GM23248 (cell line): Measurements from ENCODE around the gene UBAC1. TPM values are rescaled to one million over a fixed set of nuclear protein-coding genes. Genes with fewer than 3 reads are reported as not detected.

Experiments
- DNase-seq: peaks from one replicate; pipeline ENCODE4 v3.0.0-alpha.2; 2015
- H2AFZ ChIP-seq: fragments of 200-600 bp; sonication (generic); 2 replicates; pipeline ENCODE4 v1.6.1; 2016; ENCODE audit warnings: antibody characterized with exemption
- H3F3A ChIP-seq: fragments of 200-600 bp; sonication (generic); 2 replicates; pipeline ENCODE4 v1.6.1; 2016; ENCODE audit warnings: mild to moderate bottlenecking, antibody characterized with exemption, mixed run types; ENCODE audit not compliant: insufficient read depth
- H3K27ac ChIP-seq: fragments of 200-600 bp; sonication (generic); 2 replicates; pipeline ENCODE4 v1.5.1; 2016; ENCODE audit warnings: mild to moderate bottlenecking
- H3K27me3 ChIP-seq: fragments of 200-600 bp; sonication (generic); replicated peaks from 2 replicates; pipeline ENCODE4 v1.6.1; 2016; ENCODE audit warnings: mild to moderate bottlenecking; ENCODE audit not compliant: insufficient read depth
- H3K36me3 ChIP-seq: fragments of 200-600 bp; sonication (generic); 2 replicates; pipeline ENCODE4 v1.6.1; 2016; ENCODE audit warnings: low read depth, mild to moderate bottlenecking
- H3K4me1 ChIP-seq: fragments of 200-600 bp; sonication (generic); 2 replicates; pipeline ENCODE4 v1.6.1; 2016; ENCODE audit warnings: mild to moderate bottlenecking; ENCODE audit not compliant: insufficient read depth
- H3K4me2 ChIP-seq: fragments of 200-600 bp; sonication (generic); one replicate; pipeline ENCODE4 v1.6.1; 2016; ENCODE audit warnings: mild to moderate bottlenecking; ENCODE audit not compliant: unreplicated experiment
- H3K4me3 ChIP-seq: fragments of 200-600 bp; sonication (generic); 2 replicates; pipeline ENCODE4 v1.5.1; 2016; ENCODE audit warnings: mild to moderate bottlenecking
- H3K79me2 ChIP-seq: fragments of 200-600 bp; sonication (generic); 2 replicates; pipeline ENCODE4 v1.6.1; 2016; ENCODE audit warnings: mild to moderate bottlenecking; ENCODE audit not compliant: insufficient read depth
- H3K9ac ChIP-seq: fragments of 200-600 bp; sonication (generic); 2 replicates; pipeline ENCODE4 v1.6.1; 2016; ENCODE audit warnings: mild to moderate bottlenecking
- H3K9me2 ChIP-seq: fragments of 200-600 bp; sonication (generic); 2 replicates; pipeline ENCODE4 v1.6.1; 2016; ENCODE audit warnings: mixed run types, mild to moderate bottlenecking, moderate library complexity; ENCODE audit not compliant: insufficient read depth
- H3K9me3 ChIP-seq: fragments of 200-600 bp; sonication (generic); one replicate; pipeline ENCODE4 v1.6.1; 2017; ENCODE audit warnings: low read depth
- H4K20me1 ChIP-seq: fragments of 200-600 bp; sonication (generic); 2 replicates; pipeline ENCODE4 v1.6.0; 2016; ENCODE audit not compliant: insufficient read depth
- EZH2 ChIP-seq: fragments of 200-600 bp; sonication (generic); IDR thresholded peaks from 2 replicates; pipeline ENCODE4 v1.6.1; 2018; ENCODE audit warnings: antibody characterized with exemption, mild to moderate bottlenecking; ENCODE audit not compliant: insufficient read depth, poor library complexity, severe bottlenecking
- EZH2phosphoT487 ChIP-seq: fragments of 200-600 bp; sonication (generic); IDR thresholded peaks from 2 replicates; pipeline ENCODE4 v1.6.1; 2018; ENCODE audit warnings: antibody characterized with exemption, moderate library complexity, mild to moderate bottlenecking, low read depth; ENCODE audit not compliant: insufficient read depth
- WGBS, 2 experiments: methylation state at CpG; one replicate each; pipeline ENCODE4 v1.1.6; 2015 to 2017; ENCODE audit warnings: low lambda C conversion rate in 2 of 2, low coverage in 1 of 2; ENCODE audit errors: missing lambda C conversion rate in 2 of 2; 5-methylcytosine and 5-hydroxymethylcytosine counted together
- in situ Hi-C: fragments of 300-500 bp; cut with MboI; formaldehyde crosslinking; loops from 2 replicates; pipeline ENCODE4 v1.15.0; 2020
- polyA plus RNA-seq: library from polyadenylated mRNA; unstranded; fragments of >200 nt; fragmentation: Nextera tagmentation; extraction: Ambion mirVana; gene quantifications from 2 replicates; pipeline ENCODE4 v1.2.1, GENCODE V29; 2016
- total RNA-seq: library from RNA; depleted of rRNA; stranded (reverse); fragments of >200 nt; shearing (Covaris generic); gene quantifications from 2 replicates; pipeline ENCODE4 v1.2.3, GENCODE V29; 2014

Gene UBAC1
- total and polyA plus RNA-seq, 2 experiments from 2014 or later, result 29.4 to 45.9 TPM

- Histone ChIP-seq H3K4me2 (no peak overlapping the region), H3K79me2 (peaks cover 64% of the 10 kb centered on the region), H4K20me1 (no peaks in the 10 kb centered on the region), H3F3A (0 out of 2 replicates have a peak, but pooled peaks cover 4% of the 10 kb centered on the region), H3K9ac (no peak overlapping the region), H3K4me1 (peaks cover 13% of the 10 kb centered on the region; the same call in 1 of the 2 replicates), H3K9me2 (no peaks in the 10 kb centered on the region), H3K4me3 (no peak overlapping the region), H3K36me3 (no peaks in the 10 kb centered on the region; the same call in 1 of the 2 replicates), H3K27me3 (no peaks in the 10 kb centered on the region), H2AFZ (no peak overlapping the region), H3K27ac (no peak overlapping the region), H3K9me3 (no peaks in the 10 kb centered on the region)
- in situ Hi-C loops, result no loop called here
- TF ChIP-seq EZH2phosphoT487, result no peak
- TF ChIP-seq EZH2, result no peak
- no peak for DNase-seq
- 93 to 96% methylated on average over 9 of the region's 9 CpGs for WGBS, 2 experiments
Observed at GRCh38 chr9:135957431-135957830, 3.7 kb downstream of the UBAC1 start.

GRCh38 chr9:135956802-135957174 lies 4.4 kb downstream of the UBAC1 start:
- Histone ChIP-seq H3K9ac (no peak overlapping the region), H3K4me3 (no peak overlapping the region), H3K4me2 (no peak overlapping the region), H3K36me3 (no peaks in the 10 kb centered on the region; the same call in 1 of the 2 replicates), H3K27me3 (no peaks in the 10 kb centered on the region), H3K79me2 (peaks cover 64% of the 10 kb centered on the region), H3K9me3 (no peaks in the 10 kb centered on the region), H2AFZ (no peak overlapping the region), H4K20me1 (no peaks in the 10 kb centered on the region), H3K9me2 (no peaks in the 10 kb centered on the region), H3K27ac (no peak overlapping the region), H3F3A (0 out of 2 replicates have a peak, but pooled peaks cover 4% of the 10 kb centered on the region), H3K4me1 (peaks cover 12% of the 10 kb centered on the region; the same call in 1 of the 2 replicates)
- TF ChIP-seq EZH2phosphoT487 (no peak), EZH2 (no peak)
- 83 to 93% methylated on average over 8 of the region's 8 CpGs for WGBS, 2 experiments
- no peak for DNase-seq
- in situ Hi-C loops, result no loop called here

- TF ChIP-seq EZH2phosphoT487 (no peak), EZH2 (no peak)
- Histone ChIP-seq H3F3A (0 out of 2 replicates have a peak, but pooled peaks cover 4% of the 10 kb centered on the region), H4K20me1 (no peaks in the 10 kb centered on the region), H3K4me2 (no peak overlapping the region), H3K27ac (no peak overlapping the region), H3K79me2 (peaks cover 64% of the 10 kb centered on the region), H2AFZ (no peak overlapping the region), H3K27me3 (no peaks in the 10 kb centered on the region), H3K9ac (no peak overlapping the region), H3K4me1 (peaks cover 9% of the 10 kb centered on the region; the same call in 1 of the 2 replicates), H3K9me3 (no peaks in the 10 kb centered on the region), H3K36me3 (no peaks in the 10 kb centered on the region; the same call in 1 of the 2 replicates), H3K9me2 (no peaks in the 10 kb centered on the region), H3K4me3 (no peak overlapping the region)
- DNase-seq, result no peak
- 81 to 82% methylated on average over 30 to 31 of the region's 32 CpGs for WGBS, 2 experiments
- in situ Hi-C loops, result no loop called here
Observed at GRCh38 chr9:135955934-135956801, 5.0 kb downstream of the UBAC1 start.

GRCh38 chr9:135952664-135953206 lies 8.4 kb downstream of the UBAC1 start:
- no peaks in the 10 kb centered on the region for H3K9me3 ChIP-seq
- H3F3A ChIP-seq, result no peaks in the 10 kb centered on the region
- no peaks in the 10 kb centered on the region for H3K27me3 ChIP-seq
- H3K79me2 ChIP-seq, result peaks cover 33% of the 10 kb centered on the region
- H3K9me2 ChIP-seq, result no peaks in the 10 kb centered on the region
- no peaks in the 10 kb centered on the region; the same call in 1 of the 2 replicates for H3K36me3 ChIP-seq
- no peak for DNase-seq
- no peaks in the 10 kb centered on the region for H4K20me1 ChIP-seq
- in situ Hi-C loops, result no loop called here
- no peak overlapping the region for H3K4me2 ChIP-seq
- no peak overlapping the region for H3K9ac ChIP-seq
- no peak for TF ChIP-seq EZH2
- TF ChIP-seq EZH2phosphoT487, result no peak
- WGBS, 2 experiments, result 94% methylated on average over 22 of the region's 22 CpGs
- H3K27ac ChIP-seq, result no peak overlapping the region
- no peak overlapping the region for H3K4me3 ChIP-seq
- no peak overlapping the region for H2AFZ ChIP-seq
- H3K4me1 ChIP-seq, result no peaks in the 10 kb centered on the region
